ENCODE data around the gene BCL11B.

BCL11B gene

DNA sequence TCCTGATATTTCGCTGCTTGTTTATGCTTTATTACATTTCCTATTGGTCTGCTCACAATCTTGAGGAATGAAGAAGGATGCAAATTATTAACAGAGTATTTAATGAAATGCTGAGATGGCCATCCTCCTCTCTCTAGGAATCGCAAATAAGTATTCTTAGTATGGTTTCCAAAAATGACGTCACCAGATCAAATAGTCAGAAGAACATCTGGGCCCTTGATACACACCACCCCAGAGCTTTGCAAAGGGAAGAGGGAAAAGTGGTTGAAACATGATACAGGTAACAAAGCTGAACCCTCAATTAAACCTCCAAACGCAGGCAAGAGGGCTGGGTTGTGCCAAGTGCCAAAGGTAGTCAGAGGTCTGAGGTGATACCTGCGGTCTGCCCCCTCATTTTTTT lies 107.3 kb downstream of the BCL11B start:
- peaks cover 0 to 8% of the 10 kb centered on the region in 2 donors for H3K27me3 ChIP-seq (ENCODE audit: control insufficient read depth in 1 of 2, insufficient read depth in 2 of 2, low read length in 2 of 2)
- no peak overlapping the region for H3K4me3 ChIP-seq (ENCODE audit: low read length in 2 of 2)
- no peaks in the 10 kb centered on the region for H3K36me3 ChIP-seq (ENCODE audit: control insufficient read depth in 2 of 2, insufficient read depth in 2 of 2, low read length in 2 of 2)
- no peaks in the 10 kb centered on the region for H3K4me1 ChIP-seq (ENCODE audit: control insufficient read depth, insufficient read depth, low read length)
- no peak overlapping the region for H3K27ac ChIP-seq (ENCODE audit: low read length)
- H3K9ac ChIP-seq (ENCODE audit: low read length in 2 of 2) = no peak overlapping the region
- peaks cover 0 to 5% of the 10 kb centered on the region in 2 donors for H3K9me3 ChIP-seq (ENCODE audit: control insufficient read depth in 2 of 2, low read length in 2 of 2)

DNA sequence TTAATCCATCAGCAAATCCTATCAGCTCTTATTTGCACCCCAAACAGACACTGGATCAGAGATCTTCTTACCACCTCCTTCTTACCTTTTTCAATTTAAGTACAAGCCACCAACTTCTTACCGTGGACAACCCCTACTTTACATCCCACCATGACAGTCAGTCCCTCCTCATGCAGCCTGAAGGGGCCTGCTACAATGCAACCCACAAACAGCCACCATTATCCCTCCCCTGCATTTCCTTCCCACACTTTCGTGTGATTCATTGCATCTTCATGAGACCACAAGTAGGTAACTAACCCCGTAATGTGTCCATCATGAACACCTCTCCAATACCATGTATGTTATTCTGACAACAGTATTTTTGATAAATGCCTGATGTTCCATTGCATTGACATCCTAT lies 108.6 kb downstream of the BCL11B start:
- no peaks in the 10 kb centered on the region for H3K4me1 ChIP-seq (ENCODE audit: control insufficient read depth, insufficient read depth, low read length)
- H3K27ac ChIP-seq (ENCODE audit: low read length) = no peak overlapping the region
- no peak overlapping the region for H3K4me3 ChIP-seq (ENCODE audit: low read length in 2 of 2)
- no peaks in the 10 kb centered on the region for H3K36me3 ChIP-seq (ENCODE audit: control insufficient read depth in 2 of 2, insufficient read depth in 2 of 2, low read length in 2 of 2)
- H3K9ac ChIP-seq (ENCODE audit: low read length in 2 of 2) = no peak overlapping the region
- peaks cover 3 to 11% of the 10 kb centered on the region in 2 donors for H3K27me3 ChIP-seq (ENCODE audit: control insufficient read depth in 1 of 2, insufficient read depth in 2 of 2, low read length in 2 of 2)
- peaks cover 0 to 5% of the 10 kb centered on the region in 2 donors for H3K9me3 ChIP-seq (ENCODE audit: control insufficient read depth in 2 of 2, low read length in 2 of 2)

DNA sequence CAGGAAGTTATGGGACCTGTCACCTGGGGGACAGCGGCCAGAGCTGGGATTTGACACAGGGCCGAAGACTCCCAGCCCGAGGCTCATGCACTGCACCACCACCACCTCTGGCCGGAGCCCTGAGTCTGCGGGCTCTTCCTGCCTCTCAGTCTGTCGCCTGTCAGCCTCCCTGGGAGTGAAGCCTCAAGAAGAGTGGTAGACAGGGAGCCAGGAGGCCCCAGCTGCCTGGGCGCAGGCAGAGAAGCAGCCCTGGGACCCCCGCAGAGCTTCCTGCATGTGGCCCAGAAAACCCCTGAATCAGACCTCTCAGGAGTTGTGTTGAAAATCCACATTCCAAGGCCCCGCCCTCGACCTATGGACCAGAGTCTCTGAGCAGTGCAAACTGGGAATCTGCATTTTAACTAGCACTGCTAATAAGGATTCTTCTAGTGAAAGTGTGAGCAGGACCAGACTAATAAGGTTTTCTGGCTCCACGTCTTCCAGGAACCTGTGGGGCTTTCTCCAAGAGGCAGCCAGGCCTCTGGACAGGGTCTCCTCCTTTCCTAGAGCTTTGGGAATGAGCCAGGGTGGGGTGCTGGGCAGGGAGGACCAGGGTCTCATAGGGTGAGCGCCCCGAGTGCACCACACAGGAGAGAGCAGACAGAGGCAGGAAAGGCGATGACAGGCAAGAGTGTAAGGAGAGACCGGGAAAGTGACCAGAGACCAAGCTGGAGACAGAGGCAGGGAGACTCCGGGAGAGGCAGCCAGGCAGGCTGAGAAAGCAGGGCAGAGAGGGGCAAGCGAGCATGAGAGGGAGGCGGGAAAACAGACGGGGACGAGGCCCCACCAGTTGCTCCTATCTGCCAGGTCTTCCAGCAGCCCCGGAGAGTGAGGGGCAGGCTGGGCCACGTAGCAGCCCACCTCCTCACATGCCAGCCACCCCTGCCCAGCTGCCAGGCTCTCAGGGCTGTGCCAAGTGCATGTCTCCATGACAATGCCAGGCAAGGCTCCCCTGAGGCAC lies 112.4 kb downstream of the BCL11B start:
- Histone ChIP-seq H3K4me3 (ENCODE audit: low read length in 2 of 2) (no peak overlapping the region), H3K9ac (ENCODE audit: low read length in 2 of 2) (no peak overlapping the region), H3K9me3 (ENCODE audit: control insufficient read depth in 2 of 2, low read length in 2 of 2) (peaks cover 0 to 5% of the 10 kb centered on the region in 2 donors), H3K36me3 (ENCODE audit: control insufficient read depth in 2 of 2, insufficient read depth in 2 of 2, low read length in 2 of 2) (no peaks in the 10 kb centered on the region), H3K27me3 (ENCODE audit: control insufficient read depth in 1 of 2, insufficient read depth in 2 of 2, low read length in 2 of 2) (peaks cover 3 to 9% of the 10 kb centered on the region in 2 donors), H3K27ac (ENCODE audit: low read length) (no peak overlapping the region), H3K4me1 (ENCODE audit: control insufficient read depth, insufficient read depth, low read length) (no peaks in the 10 kb centered on the region)

DNA sequence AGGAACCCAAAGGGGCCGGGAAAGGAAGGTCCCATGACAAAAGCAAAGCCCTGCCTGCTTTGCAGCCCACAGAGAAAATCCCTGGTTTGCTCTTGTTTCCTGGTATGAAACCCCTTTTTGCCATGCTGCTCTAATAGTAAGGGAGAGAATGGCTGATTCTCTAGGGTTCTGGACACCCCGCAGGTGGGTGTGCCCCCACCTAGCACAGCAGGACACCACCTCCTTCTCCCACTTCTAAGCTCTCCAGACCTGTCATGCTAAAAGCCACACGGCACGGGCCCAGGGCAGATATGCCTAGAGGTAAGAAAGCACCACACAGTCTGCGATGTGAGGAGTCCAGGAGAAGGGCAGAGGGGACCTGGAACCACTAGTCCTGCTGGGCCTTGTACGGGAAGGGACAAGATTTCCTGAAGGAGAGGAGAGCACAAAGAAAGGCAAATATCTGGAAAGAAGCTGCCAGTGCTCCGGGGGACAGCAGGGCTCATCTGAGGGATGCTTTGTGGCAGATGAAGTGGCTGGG lies 113.3 kb downstream of the BCL11B start:
- Histone ChIP-seq H3K36me3 (ENCODE audit: control insufficient read depth in 2 of 2, insufficient read depth in 2 of 2, low read length in 2 of 2) (no peaks in the 10 kb centered on the region), H3K27me3 (ENCODE audit: control insufficient read depth in 1 of 2, insufficient read depth in 2 of 2, low read length in 2 of 2) (peaks cover 3 to 9% of the 10 kb centered on the region in 2 donors), H3K27ac (ENCODE audit: low read length) (no peak overlapping the region), H3K4me3 (ENCODE audit: low read length in 2 of 2) (no peak overlapping the region), H3K9me3 (ENCODE audit: control insufficient read depth in 2 of 2, low read length in 2 of 2) (peaks cover 0 to 5% of the 10 kb centered on the region in 2 donors), H3K9ac (ENCODE audit: low read length in 2 of 2) (no peak overlapping the region), H3K4me1 (ENCODE audit: control insufficient read depth, insufficient read depth, low read length) (no peaks in the 10 kb centered on the region)

DNA sequence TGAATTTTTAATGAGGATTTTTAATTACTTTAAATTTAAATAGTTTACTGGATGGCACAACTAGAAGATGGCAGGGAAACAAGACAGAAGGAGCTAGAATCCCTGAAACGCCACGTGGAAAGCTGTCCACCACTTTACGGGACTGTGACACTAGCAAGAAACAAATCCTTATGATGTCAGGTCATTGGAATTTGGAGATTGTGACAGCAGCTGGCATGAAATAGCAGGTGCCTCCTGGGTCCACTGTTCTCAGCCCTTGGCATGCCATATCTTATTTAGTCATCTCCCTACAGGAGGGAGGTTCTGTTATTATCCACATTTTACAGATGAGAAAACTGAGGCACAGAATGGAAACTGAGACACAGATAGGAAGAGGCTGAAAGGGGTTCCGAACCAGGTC lies 113.8 kb downstream of the BCL11B start:
- no peaks in the 10 kb centered on the region for H3K36me3 ChIP-seq (ENCODE audit: control insufficient read depth in 2 of 2, insufficient read depth in 2 of 2, low read length in 2 of 2)
- peaks cover 3 to 9% of the 10 kb centered on the region in 2 donors for H3K27me3 ChIP-seq (ENCODE audit: control insufficient read depth in 1 of 2, insufficient read depth in 2 of 2, low read length in 2 of 2)
- no peaks in the 10 kb centered on the region for H3K4me1 ChIP-seq (ENCODE audit: control insufficient read depth, insufficient read depth, low read length)
- no peak overlapping the region for H3K27ac ChIP-seq (ENCODE audit: low read length)
- no peak overlapping the region for H3K4me3 ChIP-seq (ENCODE audit: low read length in 2 of 2)
- no peak overlapping the region for H3K9ac ChIP-seq (ENCODE audit: low read length in 2 of 2)
- peaks cover 0 to 5% of the 10 kb centered on the region in 2 donors for H3K9me3 ChIP-seq (ENCODE audit: control insufficient read depth in 2 of 2, low read length in 2 of 2)

DNA sequence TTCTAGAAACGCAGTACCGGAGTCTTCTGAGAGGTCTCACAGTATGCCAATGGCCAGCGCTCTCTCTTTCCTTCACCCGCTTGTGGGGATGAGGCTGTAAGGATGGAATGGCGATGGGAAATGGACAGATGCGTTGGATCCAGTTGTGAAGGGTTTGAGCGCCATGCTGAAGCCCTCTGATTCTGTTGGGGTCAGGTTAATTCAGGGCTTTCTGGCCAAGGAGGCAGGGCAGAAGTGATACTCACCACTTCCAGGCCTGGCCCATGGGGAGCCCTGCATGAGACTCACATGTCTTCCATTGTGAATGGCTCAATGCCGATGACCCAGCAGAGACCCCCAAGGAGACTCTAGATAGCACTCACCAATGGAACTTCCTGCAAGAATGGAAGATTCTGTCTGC lies 114.3 kb downstream of the BCL11B start:
- Histone ChIP-seq H3K9ac (ENCODE audit: low read length in 2 of 2) (no peak overlapping the region), H3K36me3 (ENCODE audit: control insufficient read depth in 2 of 2, insufficient read depth in 2 of 2, low read length in 2 of 2) (no peaks in the 10 kb centered on the region), H3K4me3 (ENCODE audit: low read length in 2 of 2) (no peak overlapping the region), H3K27me3 (ENCODE audit: control insufficient read depth in 1 of 2, insufficient read depth in 2 of 2, low read length in 2 of 2) (peaks cover 3 to 9% of the 10 kb centered on the region in 2 donors), H3K27ac (ENCODE audit: low read length) (no peak overlapping the region), H3K9me3 (ENCODE audit: control insufficient read depth in 2 of 2, low read length in 2 of 2) (peaks cover 0 to 5% of the 10 kb centered on the region in 2 donors), H3K4me1 (ENCODE audit: control insufficient read depth, insufficient read depth, low read length) (no peaks in the 10 kb centered on the region)

DNA sequence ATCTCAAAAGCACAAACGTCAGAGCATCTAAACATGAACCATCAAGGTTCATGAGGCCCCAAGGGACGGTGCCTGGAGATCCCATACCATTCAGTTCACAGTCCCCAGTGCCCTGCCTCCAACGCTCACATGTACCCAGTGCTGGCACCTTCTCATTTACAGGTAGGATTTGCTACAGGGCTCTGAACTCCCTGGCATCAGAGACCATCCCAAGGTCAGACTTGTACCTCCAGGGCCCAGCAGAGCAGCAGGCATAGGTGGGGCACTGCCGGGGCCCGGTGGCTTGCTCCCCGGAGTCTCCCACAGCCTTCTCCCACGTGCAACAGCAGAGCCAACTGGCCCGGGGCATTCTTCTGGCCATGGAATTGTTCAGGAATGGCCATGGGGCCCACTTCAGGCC lies 114.8 kb downstream of the BCL11B start:
- Histone ChIP-seq H3K4me1 (ENCODE audit: control insufficient read depth, insufficient read depth, low read length) (no peaks in the 10 kb centered on the region), H3K4me3 (ENCODE audit: low read length in 2 of 2) (no peak overlapping the region)

DNA sequence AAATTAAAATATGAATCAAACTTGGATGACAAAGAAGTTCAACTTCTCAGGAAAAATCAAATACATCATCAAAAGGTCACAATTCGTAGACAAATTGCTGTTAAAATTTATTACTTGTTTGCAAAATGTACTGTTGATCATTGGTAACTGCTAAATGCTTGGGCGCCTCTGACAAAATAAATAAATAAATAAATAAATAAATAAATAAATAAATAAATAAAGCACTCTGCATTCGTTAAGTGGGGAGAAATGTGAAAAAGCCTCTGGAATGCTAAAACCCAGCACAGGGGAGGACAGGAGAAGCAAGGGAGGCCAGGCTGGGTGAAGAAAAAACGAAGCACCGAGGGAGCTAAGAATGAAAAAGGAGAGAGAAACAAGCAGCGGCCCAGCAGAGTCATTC lies 115.2 kb downstream of the BCL11B start:
- Histone ChIP-seq H3K36me3 (ENCODE audit: control insufficient read depth in 2 of 2, insufficient read depth in 2 of 2, low read length in 2 of 2) (no peaks in the 10 kb centered on the region), H3K27ac (ENCODE audit: low read length) (no peak overlapping the region), H3K9ac (ENCODE audit: low read length in 2 of 2) (no peak overlapping the region), H3K4me1 (ENCODE audit: control insufficient read depth, insufficient read depth, low read length) (no peaks in the 10 kb centered on the region), H3K4me3 (ENCODE audit: low read length in 2 of 2) (no peak overlapping the region), H3K9me3 (ENCODE audit: control insufficient read depth in 2 of 2, low read length in 2 of 2) (peaks cover 0 to 5% of the 10 kb centered on the region in 2 donors), H3K27me3 (ENCODE audit: control insufficient read depth in 1 of 2, insufficient read depth in 2 of 2, low read length in 2 of 2) (peaks cover 3 to 9% of the 10 kb centered on the region in 2 donors)

More for the DNA sequence above, 114.8 kb downstream of the BCL11B start:
- H3K27ac ChIP-seq (ENCODE audit: low read length) = no peak overlapping the region
- peaks cover 3 to 9% of the 10 kb centered on the region in 2 donors for H3K27me3 ChIP-seq (ENCODE audit: control insufficient read depth in 1 of 2, insufficient read depth in 2 of 2, low read length in 2 of 2)
- no peak overlapping the region for H3K9ac ChIP-seq (ENCODE audit: low read length in 2 of 2)
- no peaks in the 10 kb centered on the region for H3K36me3 ChIP-seq (ENCODE audit: control insufficient read depth in 2 of 2, insufficient read depth in 2 of 2, low read length in 2 of 2)
- peaks cover 0 to 5% of the 10 kb centered on the region in 2 donors for H3K9me3 ChIP-seq (ENCODE audit: control insufficient read depth in 2 of 2, low read length in 2 of 2)

DNA sequence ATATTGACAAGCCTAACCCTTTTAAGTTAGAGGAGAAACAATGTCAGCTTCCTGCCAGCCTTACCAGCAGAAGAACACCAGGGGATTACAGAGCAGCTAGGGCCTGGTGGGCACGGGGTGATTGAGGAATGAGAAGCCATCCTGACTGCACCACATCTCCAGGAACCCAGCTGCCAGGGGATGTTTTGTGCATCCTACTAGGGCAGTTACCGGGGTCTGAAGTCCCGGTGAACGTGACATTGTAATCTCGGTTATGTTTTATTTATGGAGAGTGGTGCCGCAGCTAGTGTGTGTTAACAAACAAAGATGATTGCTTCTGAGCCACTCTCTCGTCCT lies 115.9 kb downstream of the BCL11B start:
- H3K9me3 ChIP-seq (ENCODE audit: control insufficient read depth in 2 of 2, low read length in 2 of 2) = no peaks in the 10 kb centered on the region
- H3K27ac ChIP-seq (ENCODE audit: low read length) = no peak overlapping the region
- no peaks in the 10 kb centered on the region for H3K36me3 ChIP-seq (ENCODE audit: control insufficient read depth in 2 of 2, insufficient read depth in 2 of 2, low read length in 2 of 2)
- no peaks in the 10 kb centered on the region for H3K4me1 ChIP-seq (ENCODE audit: control insufficient read depth, insufficient read depth, low read length)
- H3K27me3 ChIP-seq (ENCODE audit: control insufficient read depth in 1 of 2, insufficient read depth in 2 of 2, low read length in 2 of 2) = peaks cover 3 to 9% of the 10 kb centered on the region in 2 donors
- no peak overlapping the region for H3K9ac ChIP-seq (ENCODE audit: low read length in 2 of 2)
- no peak overlapping the region for H3K4me3 ChIP-seq (ENCODE audit: low read length in 2 of 2)

DNA sequence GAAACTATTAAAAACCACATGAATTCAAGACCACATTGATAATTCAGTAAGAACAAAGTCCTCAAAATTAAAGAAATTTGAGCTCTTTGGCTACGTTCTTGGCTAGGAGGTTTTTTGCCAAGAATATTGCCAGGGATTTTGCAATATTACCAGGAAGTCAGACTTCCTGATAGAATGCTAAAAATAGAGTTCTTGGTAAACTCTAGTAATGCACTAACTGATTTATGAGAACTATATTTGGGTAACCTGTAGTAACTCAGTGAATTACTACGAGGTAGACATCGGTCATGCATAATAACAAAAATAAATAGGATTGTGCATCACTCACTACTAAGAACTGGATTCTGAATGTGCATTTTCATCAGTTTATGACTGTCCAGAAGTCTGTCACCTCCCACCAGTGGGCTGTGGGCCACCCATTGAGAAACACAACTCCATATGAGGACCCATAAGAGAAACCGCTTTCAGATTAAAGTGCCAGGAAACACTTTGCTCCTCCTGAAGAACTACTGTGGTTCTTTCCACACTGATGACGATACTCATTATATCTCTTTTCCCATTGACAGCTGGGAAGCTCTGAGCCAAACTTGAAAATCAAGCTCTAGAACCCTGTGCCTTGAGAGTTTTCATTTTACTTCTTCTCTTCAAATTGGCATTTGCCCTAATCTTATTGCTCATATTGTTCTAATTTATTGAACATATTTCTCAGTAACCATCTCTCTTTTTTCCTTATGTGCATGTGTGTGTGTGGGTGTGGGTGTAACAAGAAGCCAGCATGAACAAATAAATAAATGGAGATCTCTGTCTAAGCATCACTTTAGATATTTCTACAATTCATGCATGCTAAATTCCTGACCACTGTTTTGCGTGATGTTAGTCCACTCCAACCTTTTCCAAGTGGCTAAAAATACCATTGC lies 116.6 kb downstream of the BCL11B start:
- no peak overlapping the region for H3K4me3 ChIP-seq (ENCODE audit: low read length in 2 of 2)
- H3K36me3 ChIP-seq (ENCODE audit: control insufficient read depth in 2 of 2, insufficient read depth in 2 of 2, low read length in 2 of 2) = no peaks in the 10 kb centered on the region
- no peak overlapping the region for H3K27ac ChIP-seq (ENCODE audit: low read length)
- no peaks in the 10 kb centered on the region for H3K4me1 ChIP-seq (ENCODE audit: control insufficient read depth, insufficient read depth, low read length)
- H3K9ac ChIP-seq (ENCODE audit: low read length in 2 of 2) = no peak overlapping the region
- no peaks in the 10 kb centered on the region for H3K9me3 ChIP-seq (ENCODE audit: control insufficient read depth in 2 of 2, low read length in 2 of 2)
- peaks cover 3 to 9% of the 10 kb centered on the region in 2 donors for H3K27me3 ChIP-seq (ENCODE audit: control insufficient read depth in 1 of 2, insufficient read depth in 2 of 2, low read length in 2 of 2)

Measured in stomach smooth muscle (tissue), 2 donors.